ENCODE measurements around the gene DBNL.

DNA sequence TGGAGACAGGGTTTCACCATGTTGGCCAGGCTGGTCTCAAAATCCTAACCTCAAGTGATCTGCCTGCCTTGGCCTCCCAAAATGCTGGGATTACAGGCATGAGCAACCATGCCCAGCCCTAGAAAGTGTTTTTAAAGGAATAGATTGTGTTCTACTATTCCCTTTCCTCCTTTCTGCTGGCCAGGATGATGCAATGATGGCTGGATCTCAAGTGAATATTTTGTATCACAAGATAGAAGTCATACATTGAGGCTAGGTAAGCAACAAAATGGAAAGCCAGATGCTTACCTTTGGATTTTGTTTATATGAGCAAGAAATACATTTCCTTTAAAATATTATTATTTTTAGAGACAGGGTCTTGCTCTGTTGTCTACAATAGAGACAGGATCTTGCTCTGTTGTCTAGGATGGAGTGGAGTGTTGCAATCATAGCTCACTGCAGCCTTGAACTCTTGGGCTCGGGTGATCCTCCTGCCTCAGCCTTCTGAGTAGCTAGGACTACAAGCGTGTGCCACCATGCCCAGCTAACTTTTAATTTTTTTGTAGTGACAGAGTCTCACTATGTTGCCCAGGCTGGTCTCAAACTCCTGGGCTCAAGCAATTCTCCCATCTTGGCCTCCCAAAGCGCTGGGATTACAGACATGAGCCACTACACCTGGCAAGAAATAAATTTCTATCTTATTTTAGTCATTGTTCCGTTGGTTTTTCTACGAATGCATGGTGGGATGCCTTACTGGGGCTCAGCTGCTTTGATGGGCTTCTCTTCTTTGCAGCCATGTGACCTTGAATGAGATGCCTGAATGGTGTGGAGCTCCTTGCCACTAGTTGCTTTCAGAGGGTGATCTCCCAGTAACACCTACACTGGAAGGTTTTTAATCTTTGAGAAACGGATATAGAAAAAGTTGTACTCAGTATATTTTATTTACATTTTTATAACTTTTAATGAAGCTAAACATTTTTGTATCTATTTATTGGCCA, 53.9 kb downstream of the DBNL start:
- TF ChIP-seq, protein P1, sequence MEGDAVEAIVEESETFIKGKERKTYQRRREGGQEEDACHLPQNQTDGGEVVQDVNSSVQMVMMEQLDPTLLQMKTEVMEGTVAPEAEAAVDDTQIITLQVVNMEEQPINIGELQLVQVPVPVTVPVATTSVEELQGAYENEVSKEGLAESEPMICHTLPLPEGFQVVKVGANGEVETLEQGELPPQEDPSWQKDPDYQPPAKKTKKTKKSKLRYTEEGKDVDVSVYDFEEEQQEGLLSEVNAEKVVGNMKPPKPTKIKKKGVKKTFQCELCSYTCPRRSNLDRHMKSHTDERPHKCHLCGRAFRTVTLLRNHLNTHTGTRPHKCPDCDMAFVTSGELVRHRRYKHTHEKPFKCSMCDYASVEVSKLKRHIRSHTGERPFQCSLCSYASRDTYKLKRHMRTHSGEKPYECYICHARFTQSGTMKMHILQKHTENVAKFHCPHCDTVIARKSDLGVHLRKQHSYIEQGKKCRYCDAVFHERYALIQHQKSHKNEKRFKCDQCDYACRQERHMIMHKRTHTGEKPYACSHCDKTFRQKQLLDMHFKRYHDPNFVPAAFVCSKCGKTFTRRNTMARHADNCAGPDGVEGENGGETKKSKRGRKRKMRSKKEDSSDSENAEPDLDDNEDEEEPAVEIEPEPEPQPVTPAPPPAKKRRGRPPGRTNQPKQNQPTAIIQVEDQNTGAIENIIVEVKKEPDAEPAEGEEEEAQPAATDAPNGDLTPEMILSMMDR (IDR thresholded peaks at IDR 0.05) = no peak
- TF ChIP-seq, protein P2, sequence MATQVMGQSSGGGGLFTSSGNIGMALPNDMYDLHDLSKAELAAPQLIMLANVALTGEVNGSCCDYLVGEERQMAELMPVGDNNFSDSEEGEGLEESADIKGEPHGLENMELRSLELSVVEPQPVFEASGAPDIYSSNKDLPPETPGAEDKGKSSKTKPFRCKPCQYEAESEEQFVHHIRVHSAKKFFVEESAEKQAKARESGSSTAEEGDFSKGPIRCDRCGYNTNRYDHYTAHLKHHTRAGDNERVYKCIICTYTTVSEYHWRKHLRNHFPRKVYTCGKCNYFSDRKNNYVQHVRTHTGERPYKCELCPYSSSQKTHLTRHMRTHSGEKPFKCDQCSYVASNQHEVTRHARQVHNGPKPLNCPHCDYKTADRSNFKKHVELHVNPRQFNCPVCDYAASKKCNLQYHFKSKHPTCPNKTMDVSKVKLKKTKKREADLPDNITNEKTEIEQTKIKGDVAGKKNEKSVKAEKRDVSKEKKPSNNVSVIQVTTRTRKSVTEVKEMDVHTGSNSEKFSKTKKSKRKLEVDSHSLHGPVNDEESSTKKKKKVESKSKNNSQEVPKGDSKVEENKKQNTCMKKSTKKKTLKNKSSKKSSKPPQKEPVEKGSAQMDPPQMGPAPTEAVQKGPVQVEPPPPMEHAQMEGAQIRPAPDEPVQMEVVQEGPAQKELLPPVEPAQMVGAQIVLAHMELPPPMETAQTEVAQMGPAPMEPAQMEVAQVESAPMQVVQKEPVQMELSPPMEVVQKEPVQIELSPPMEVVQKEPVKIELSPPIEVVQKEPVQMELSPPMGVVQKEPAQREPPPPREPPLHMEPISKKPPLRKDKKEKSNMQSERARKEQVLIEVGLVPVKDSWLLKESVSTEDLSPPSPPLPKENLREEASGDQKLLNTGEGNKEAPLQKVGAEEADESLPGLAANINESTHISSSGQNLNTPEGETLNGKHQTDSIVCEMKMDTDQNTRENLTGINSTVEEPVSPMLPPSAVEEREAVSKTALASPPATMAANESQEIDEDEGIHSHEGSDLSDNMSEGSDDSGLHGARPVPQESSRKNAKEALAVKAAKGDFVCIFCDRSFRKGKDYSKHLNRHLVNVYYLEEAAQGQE (IDR thresholded peaks at IDR 0.05; ENCODE audit: insufficient read depth in 1 of 2, low read depth in 2 of 2, low read length in 1 of 2) = no peak
